Measurements from ENCODE around the gene GRID2. TPM values are rescaled to one million over a fixed set of nuclear protein-coding genes. Genes with fewer than 3 reads are reported as not detected.

GRID2 gene
- total RNA-seq, 1 experiment from 2014 or later: not detected

DNA sequence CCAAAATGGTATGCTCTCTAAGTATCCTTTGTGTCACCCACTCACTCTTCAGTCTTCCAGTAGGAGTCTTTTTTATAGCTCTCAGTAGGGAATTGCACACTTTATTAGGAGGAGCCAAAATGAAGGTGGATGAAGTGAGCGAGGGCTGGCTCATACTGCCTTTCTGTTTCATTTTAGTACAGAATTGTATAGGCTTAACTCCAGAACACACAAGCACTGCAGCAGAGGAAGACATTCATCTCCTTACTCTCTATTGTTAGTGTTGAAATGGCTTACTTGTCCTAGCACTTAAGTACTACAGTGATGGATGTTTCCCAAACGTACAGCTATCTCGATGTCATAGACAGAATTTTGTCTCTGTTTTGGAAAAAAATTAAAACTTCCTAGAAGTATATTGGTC, 1197.5 kb downstream of the GRID2 start:
- H3K4me3 ChIP-seq (ENCODE audit: low read depth, low read length): no peak overlapping the region
- no peaks in the 10 kb centered on the region for H3K27me3 ChIP-seq (replicated peaks; ENCODE audit: control insufficient read depth, insufficient read depth, low read length)
- TF ChIP-seq, protein P1, sequence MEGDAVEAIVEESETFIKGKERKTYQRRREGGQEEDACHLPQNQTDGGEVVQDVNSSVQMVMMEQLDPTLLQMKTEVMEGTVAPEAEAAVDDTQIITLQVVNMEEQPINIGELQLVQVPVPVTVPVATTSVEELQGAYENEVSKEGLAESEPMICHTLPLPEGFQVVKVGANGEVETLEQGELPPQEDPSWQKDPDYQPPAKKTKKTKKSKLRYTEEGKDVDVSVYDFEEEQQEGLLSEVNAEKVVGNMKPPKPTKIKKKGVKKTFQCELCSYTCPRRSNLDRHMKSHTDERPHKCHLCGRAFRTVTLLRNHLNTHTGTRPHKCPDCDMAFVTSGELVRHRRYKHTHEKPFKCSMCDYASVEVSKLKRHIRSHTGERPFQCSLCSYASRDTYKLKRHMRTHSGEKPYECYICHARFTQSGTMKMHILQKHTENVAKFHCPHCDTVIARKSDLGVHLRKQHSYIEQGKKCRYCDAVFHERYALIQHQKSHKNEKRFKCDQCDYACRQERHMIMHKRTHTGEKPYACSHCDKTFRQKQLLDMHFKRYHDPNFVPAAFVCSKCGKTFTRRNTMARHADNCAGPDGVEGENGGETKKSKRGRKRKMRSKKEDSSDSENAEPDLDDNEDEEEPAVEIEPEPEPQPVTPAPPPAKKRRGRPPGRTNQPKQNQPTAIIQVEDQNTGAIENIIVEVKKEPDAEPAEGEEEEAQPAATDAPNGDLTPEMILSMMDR (IDR thresholded peaks at IDR 0.05; ENCODE audit: insufficient read depth in 1 of 2, low read depth in 1 of 2, low read length in 1 of 2, severe bottlenecking in 1 of 2, unreplicated experiment in 1 of 2): no peak
- POLR2A ChIA-PET: no interaction called here
- H3K9me3 ChIP-seq: no peaks in the 10 kb centered on the region
- no peaks in the 10 kb centered on the region for H3K4me1 Mint-ChIP-seq (ENCODE audit: low read depth, unreplicated experiment)
- CTCF ChIA-PET: no interaction called here
- no peaks in the 10 kb centered on the region for H3K4me1 ChIP-seq
- H3K4me3 Mint-ChIP-seq (ENCODE audit: unreplicated experiment): no peak overlapping the region
- H3K27me3 Mint-ChIP-seq (ENCODE audit: insufficient read depth, unreplicated experiment): no peaks in the 10 kb centered on the region
- H3K9me3 Mint-ChIP-seq (ENCODE audit: unreplicated experiment): no peaks in the 10 kb centered on the region
- intact Hi-C loops (cut with micrococcal nuclease; ENCODE audit: unreplicated experiment): no loop called here
- no TSS peak for BruUV-seq (replicated peaks)
- no peaks in the 10 kb centered on the region for H3K36me3 Mint-ChIP-seq (ENCODE audit: insufficient read depth, unreplicated experiment)
- no peak overlapping the region for H3K27ac Mint-ChIP-seq (ENCODE audit: unreplicated experiment)
- no peak for DNase-seq
- H3K36me3 ChIP-seq (ENCODE audit: control insufficient read depth, insufficient read depth, low read length): no peaks in the 10 kb centered on the region

DNA sequence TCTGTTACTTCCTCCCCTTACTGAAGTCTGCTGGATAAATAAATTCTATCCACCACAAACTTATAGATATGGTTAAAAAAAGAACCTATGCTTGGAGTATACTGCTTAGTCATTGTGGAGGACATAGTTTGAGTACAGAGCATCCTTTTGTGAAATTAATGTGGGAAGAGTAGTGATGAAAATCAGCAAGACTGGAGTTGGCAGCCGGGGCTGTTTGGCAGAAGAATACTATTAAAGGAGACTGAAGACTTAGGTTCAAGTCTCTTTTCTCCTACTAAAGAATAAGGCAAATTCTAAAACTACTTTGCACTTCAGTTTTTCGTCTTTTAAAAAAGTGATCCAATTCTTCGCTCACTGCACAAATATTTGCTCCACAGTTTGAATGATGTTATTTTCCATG, 1198.2 kb downstream of the GRID2 start:
- intact Hi-C loops (cut with micrococcal nuclease; ENCODE audit: unreplicated experiment): no loop called here

DNA sequence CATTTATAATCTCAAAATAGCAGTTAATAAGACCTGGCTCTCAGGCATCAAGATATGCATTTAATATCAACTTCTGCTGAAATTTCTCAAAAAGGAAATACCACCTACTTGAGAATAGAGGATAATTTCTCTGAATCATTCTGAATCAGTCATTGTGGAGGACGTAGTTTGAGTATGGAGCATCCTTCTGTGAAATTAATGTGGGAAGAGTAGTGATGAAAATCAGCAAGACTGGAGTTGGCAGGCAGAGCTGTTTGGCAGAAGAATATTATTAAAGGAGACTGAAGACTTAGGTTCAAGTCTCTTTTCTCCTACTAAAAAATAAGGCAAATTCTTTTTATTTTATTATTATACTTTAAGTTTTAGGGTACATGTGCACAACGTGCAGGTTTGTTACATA, 1199.2 kb downstream of the GRID2 start:
- ChIA-PET CTCF (no interaction called here), POLR2A (no interaction called here)
- Mint-ChIP-seq H3K9me3 (ENCODE audit: unreplicated experiment) (no peaks in the 10 kb centered on the region), H3K4me3 (ENCODE audit: unreplicated experiment) (no peak overlapping the region), H3K4me1 (ENCODE audit: low read depth, unreplicated experiment) (no peaks in the 10 kb centered on the region), H3K27me3 (ENCODE audit: insufficient read depth, unreplicated experiment) (peaks cover 3% of the 10 kb centered on the region), H3K27ac (ENCODE audit: unreplicated experiment) (no peak overlapping the region), H3K36me3 (ENCODE audit: insufficient read depth, unreplicated experiment) (no peaks in the 10 kb centered on the region)
- Histone ChIP-seq H3K36me3 (ENCODE audit: control insufficient read depth, insufficient read depth, low read length) (no peaks in the 10 kb centered on the region), H3K4me3 (ENCODE audit: low read depth, low read length) (no peak overlapping the region), H3K27me3 (replicated peaks; ENCODE audit: control insufficient read depth, insufficient read depth, low read length) (no peaks in the 10 kb centered on the region), H3K9me3 (no peaks in the 10 kb centered on the region), H3K4me1 (no peaks in the 10 kb centered on the region)
- no peak for DNase-seq
- no TSS peak for BruUV-seq (replicated peaks)
- intact Hi-C loops (cut with micrococcal nuclease; ENCODE audit: unreplicated experiment): no loop called here
- TF ChIP-seq, protein P1 (IDR thresholded peaks at IDR 0.05; ENCODE audit: insufficient read depth in 1 of 2, low read depth in 1 of 2, low read length in 1 of 2, severe bottlenecking in 1 of 2, unreplicated experiment in 1 of 2): no peak

More for the DNA sequence above, 1198.2 kb downstream of the GRID2 start:
- Histone ChIP-seq H3K27me3 (replicated peaks; ENCODE audit: control insufficient read depth, insufficient read depth, low read length) (no peaks in the 10 kb centered on the region), H3K4me3 (ENCODE audit: low read depth, low read length) (no peak overlapping the region), H3K9me3 (no peaks in the 10 kb centered on the region), H3K36me3 (ENCODE audit: control insufficient read depth, insufficient read depth, low read length) (no peaks in the 10 kb centered on the region), H3K4me1 (no peaks in the 10 kb centered on the region)
- ChIA-PET POLR2A (no interaction called here), CTCF (no interaction called here)
- BruUV-seq (replicated peaks): no TSS peak
- Mint-ChIP-seq H3K4me1 (ENCODE audit: low read depth, unreplicated experiment) (no peaks in the 10 kb centered on the region), H3K9me3 (ENCODE audit: unreplicated experiment) (no peaks in the 10 kb centered on the region), H3K4me3 (ENCODE audit: unreplicated experiment) (no peak overlapping the region), H3K27ac (ENCODE audit: unreplicated experiment) (no peak overlapping the region), H3K27me3 (ENCODE audit: insufficient read depth, unreplicated experiment) (no peaks in the 10 kb centered on the region), H3K36me3 (ENCODE audit: insufficient read depth, unreplicated experiment) (no peaks in the 10 kb centered on the region)
- TF ChIP-seq, protein P1 (IDR thresholded peaks at IDR 0.05; ENCODE audit: insufficient read depth in 1 of 2, low read depth in 1 of 2, low read length in 1 of 2, severe bottlenecking in 1 of 2, unreplicated experiment in 1 of 2): no peak
- no peak for DNase-seq
